HG02870 (cell line): ENCODE results near the gene RDX.

Experiments
- ATAC-seq: cut with Tn5 transposase; IDR thresholded peaks from one replicate; pipeline ENCODE4 v1.9.1; 2021; ENCODE audit warnings: mild to moderate bottlenecking, moderate library complexity; ENCODE audit not compliant: unreplicated experiment

The RDX gene

GRCh38 chr11:110174645-110175310 lies 121.6 kb downstream of the RDX start:
- ATAC-seq = no peak

GRCh38 chr11:110173811-110174644 lies 122.4 kb downstream of the RDX start:
- ATAC-seq = peak; percentile 55

GRCh38 chr11:110172468-110173065 lies 123.8 kb downstream of the RDX start:
- no peak for ATAC-seq

- no peak for ATAC-seq
Measured at GRCh38 chr11:110169738-110170137, 126.7 kb downstream of the RDX start.

GRCh38 chr11:110168033-110168803 lies 128.2 kb downstream of the RDX start:
- ATAC-seq = no peak

GRCh38 chr11:110165039-110165925 lies 131.1 kb downstream of the RDX start:
- ATAC-seq = no peak

- no peak for ATAC-seq
Measured at GRCh38 chr11:110162216-110162615, 134.2 kb downstream of the RDX start.

- no peak for ATAC-seq
Measured at GRCh38 chr11:110161061-110161460, 135.4 kb downstream of the RDX start.

GRCh38 chr11:110160437-110160836 lies 136.0 kb downstream of the RDX start:
- ATAC-seq = no peak

GRCh38 chr11:110160016-110160415 lies 136.4 kb downstream of the RDX start:
- ATAC-seq = no peak

- no peak for ATAC-seq
Measured at GRCh38 chr11:110159476-110159875, 136.9 kb downstream of the RDX start.

- no peak for ATAC-seq
Measured at GRCh38 chr11:110158317-110159200, 137.9 kb downstream of the RDX start.

GRCh38 chr11:110156503-110156902 lies 139.9 kb downstream of the RDX start:
- ATAC-seq = no peak

- ATAC-seq = no peak
Measured at GRCh38 chr11:110153474-110153873, 142.9 kb downstream of the RDX start.

- ATAC-seq = peak; percentile 40
Measured at GRCh38 chr11:110152199-110152598, 144.2 kb downstream of the RDX start.

GRCh38 chr11:110148775-110149744 lies 147.4 kb downstream of the RDX start:
- peak; percentile 46 for ATAC-seq

GRCh38 chr11:110147962-110148709 lies 148.3 kb downstream of the RDX start:
- ATAC-seq = no peak
